HTERT RPE-1 (cell line): ENCODE measurements around the gene ACOXL.

Experiments
- in situ Hi-C: fragments of 300-500 bp; cut with MboI; formaldehyde crosslinking; loops from 4 replicates; pipeline ENCODE4 v1.14.3; 2020; ENCODE audit warnings: low sequenced_read_pairs

The ACOXL gene

DNA sequence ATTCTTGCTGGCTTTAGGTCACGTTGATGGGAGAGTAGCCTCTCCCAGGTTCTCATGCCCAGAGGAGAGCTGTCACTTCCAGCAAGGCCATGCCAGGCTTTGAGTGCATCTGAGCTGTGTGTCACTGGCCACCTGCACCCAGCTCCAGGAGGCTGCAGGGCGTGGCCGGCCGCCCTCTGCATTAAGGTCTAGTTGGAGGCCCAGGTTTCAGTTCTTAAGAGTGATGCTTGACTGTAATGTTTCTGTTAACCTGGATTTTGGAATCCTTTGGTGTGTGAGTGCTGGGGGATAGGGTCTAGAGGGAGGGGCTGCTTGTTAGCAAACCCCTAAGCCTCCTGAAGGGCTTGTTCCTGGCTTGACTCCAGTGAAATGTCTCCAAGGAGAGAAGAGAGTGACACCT, 140.1 kb downstream of the ACOXL start:
- in situ Hi-C loops: no loop called here

DNA sequence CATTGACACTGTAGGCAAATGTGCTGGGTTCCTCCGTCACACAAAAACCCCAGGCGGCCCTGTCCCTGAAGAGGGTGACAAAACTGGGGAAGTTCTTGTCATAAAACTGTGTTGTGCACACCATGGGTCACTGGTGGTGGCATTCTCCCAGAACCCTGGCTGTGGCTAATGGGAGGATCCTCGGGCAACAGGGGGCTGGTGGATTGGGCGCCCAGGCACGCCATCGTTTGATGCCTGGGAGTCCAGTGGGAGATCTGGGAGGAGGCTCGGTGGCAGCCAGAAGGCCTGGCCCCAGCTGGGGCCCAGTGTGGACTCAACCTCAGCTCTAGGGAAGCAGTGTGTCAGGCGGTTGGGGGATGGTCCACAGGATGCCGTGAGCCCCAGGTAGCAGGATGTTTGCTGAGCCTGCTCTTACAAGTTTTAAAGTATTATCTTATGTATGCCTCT, 140.7 kb downstream of the ACOXL start:
- in situ Hi-C loops: no loop called here

DNA sequence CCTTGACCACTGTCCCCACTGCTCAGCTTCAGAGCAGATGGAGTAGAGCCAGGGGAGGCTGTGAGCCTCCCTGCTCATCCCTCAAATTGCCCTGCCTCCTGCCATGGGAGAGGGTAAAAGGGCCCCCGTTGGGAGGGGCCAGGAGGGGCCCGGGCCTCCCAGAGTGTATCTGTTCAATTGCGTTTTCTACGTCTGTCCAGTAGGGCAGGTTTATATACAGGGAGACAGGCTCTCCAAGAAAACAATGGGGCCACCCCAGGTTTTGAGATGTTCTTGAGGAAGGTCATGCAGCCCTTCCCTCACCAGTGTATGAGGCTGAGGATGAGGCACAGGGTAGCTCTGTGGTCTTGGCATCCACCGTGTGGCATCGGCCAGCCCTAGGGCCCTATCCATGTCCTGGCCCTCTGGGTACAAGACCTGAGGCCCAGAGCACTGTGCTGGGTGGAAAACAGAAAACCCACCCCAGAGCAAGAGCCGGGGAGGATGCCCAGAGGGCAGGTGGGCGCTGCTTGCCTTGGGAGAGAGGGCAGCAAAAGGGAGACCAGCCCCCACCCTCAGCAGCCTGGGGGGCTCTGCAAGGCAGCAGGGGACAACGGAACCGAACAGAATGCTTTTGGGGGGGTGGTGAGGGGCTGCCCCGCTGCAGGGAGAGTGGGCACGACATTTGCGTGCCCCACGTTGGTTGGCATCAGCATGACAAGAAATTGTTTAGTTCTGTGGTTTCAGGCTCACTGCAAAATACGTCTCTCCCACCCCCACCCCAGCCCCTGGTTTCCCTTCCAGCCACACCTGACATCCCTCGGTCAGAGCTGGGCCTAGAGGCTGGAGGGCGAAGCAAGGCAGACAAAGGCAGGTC, 141.5 kb downstream of the ACOXL start:
- in situ Hi-C loops: no loop called here

DNA sequence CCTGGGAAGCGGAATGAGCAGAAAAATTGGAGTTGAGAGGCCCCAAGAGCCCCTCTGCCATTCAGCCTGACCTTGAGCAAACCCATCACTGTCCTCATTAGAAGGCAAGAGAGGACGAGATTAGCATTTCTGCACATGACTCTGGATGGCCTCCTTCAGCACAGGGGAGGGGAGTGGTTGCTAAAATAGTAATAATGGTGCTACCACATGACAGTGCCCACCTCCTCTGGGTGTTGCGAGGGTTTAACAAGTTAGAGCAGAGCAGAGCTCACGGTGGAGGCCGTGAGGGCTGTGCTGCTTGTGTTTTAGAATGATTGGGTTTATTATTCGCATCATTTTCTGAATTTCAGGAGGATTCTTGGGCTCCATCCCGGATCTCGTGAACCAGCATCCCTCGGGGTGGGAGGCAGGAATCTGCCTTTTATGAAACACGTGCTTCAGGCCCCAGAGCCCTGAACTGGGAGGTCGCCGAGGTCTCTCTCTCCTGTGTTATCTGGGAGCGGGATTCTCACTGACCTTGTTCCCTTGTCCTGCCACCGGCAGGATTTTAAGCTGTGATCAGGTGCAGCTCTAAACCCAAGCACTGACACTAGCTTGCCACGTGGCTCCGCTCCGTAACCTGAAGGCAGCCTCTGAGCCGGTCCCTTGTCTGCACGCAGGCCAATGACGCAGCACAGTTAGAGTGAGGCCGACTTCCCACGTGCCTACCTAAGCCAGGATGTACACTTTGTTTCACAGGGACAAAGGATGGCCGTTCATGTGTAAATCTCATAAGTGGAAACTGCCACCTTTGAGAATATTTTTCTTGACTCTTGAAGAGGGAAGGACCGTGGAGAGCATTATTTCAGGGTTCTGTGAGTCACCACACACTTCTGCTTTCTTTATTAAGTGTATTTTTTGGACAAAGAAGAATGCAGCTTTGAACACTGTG, 142.3 kb downstream of the ACOXL start:
- in situ Hi-C loops: no loop called here

DNA sequence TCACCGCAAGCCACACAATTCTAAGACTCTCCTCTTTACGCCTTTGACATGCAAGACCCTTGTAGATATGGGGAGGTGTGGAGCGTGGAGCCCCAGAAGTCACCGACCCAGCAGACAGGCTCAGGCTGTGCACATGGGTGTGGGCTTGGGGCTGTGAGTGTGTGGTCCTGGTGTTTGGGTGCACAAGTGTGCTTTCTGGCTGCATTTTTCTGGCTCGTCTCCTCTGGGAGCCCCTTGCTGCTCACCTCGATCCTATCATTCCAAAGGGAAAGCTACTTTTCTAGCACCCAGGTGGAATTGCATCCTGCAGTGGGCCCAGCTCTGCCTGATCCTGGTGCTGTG, 143.0 kb downstream of the ACOXL start:
- in situ Hi-C loops: no loop called here

DNA sequence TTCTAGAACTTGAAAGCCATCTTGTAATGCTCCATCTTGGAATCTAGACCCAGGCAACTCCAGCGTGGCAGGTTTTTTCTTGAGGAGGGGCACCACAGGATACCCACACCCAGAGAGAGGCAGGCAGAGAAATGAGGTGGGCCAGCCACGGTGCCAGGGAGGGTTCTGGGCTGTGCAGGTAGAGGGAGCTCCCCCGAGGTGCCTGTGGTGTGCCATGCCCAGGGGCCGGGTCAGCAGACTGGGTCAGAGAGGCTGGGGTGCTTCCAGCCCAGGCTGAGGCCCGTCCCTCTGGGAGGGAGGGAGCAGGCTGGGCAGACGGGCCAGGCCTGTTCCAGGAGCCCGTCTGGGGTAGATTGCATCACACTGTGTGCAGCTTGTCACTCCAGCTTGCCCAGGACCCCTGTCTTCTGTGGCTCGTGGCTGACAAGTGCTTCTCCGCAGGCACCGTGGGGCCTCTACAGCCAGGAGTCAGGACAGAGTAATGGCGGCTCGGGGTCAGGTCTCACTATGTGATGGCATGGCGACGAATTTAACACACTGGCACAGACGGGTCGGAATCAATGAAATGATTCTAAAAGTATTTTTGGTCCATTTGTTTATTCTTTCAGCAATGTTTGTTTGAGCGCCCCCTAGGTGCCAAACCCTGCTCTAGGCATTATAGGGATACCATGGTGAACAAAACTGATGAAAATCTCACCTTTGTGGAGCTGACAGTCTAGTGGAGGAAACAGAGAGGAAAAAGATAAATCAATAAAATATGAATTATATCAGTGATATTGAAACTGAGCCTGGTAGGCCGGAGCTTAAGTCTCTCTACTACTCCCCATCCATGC, 144.0 kb downstream of the ACOXL start:
- in situ Hi-C loops: no loop called here

DNA sequence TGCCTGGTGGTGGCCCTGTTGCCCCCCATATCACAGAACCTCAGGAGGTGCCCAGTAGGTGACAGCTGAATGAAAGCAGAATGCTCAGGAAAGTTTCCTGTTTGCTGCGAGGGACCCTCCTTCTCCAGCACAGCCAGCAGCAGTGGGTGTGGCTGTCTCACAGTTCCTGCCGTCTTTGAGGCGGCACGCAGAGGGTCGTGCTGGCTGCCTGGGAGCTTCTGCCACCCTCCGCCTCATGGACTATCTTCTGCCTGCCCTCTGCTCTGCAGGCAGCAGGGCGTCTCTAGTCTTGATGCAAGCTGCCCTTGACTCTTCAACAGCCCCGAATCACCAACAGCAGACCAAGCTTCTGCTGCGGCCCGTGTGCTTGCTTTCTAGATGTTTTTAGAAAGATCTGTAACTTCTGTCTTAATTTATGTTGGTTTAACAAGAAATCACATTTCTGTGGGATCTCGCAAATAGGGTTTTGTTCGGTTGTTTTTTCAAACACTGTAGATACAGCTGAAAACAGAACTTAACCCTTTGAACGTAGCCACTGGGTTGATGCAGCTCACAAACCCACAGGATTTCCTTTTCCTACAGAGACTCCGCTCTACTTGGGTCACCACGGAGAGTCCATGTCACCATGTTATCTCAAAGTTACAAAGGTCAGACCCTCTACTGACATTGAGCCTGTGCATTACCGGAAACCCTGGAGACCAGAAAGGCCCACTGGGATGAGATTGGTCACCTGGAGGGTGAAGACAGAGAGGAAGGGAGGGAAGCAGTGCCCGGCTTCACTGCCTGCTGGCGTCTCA, 144.9 kb downstream of the ACOXL start:
- in situ Hi-C loops: no loop called here

DNA sequence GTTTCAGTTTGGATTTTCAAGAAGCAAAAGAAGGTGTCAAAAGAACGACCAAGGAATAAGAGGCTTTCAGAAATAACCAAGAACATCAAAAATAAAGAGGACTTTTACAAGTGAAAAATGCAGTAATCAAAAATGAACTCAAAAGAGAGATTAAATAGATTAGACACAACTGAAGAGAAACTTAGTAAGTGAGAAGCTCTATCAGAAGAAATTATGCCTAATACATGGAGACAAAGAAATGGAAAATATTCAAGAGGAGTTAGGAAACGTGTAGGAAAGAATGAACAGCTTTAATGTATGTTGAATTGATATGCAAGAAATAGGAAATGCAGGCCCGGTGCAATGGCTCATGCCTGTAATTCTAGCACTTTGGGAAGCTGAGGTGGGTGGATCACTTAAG, 145.8 kb downstream of the ACOXL start:
- in situ Hi-C loops: no loop called here

DNA sequence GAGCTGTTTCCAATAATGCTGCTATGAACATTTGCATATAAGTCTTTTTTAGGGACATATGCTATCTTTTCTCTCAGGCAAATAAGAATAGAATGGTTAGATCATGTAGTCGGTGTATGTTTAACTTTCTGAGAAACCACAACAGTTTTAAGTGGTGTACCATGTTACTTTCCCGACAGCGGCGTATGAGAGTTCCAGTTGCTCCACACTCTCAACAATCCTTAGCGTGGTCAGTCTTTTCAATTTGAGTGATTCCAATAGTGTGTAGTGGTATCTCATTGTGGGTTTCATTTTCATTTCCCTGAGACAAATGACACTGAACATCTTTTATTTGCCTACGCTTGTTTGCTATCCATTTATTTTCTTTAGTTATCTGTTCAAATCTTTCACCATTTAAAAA, 149.5 kb downstream of the ACOXL start:
- in situ Hi-C loops: no loop called here

DNA sequence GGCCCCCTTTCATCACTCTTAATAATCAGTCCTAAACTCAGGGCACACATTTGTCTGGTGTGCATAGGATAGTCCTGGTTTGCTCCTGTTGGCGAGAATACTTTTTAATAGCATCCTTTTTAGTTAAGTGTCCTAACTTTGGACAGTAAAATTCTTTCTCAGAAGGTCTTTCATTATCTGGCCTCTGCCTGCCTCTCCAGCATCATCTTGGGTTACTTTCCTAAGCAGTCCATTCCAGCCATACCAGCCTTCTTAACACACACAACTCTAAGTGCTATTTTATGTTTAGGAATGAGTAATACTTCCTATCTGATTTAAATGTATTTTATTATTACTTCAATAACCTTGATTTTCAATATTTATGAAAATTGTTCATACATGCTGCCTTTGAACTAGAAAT, 151.0 kb downstream of the ACOXL start:
- in situ Hi-C loops: no loop called here

DNA sequence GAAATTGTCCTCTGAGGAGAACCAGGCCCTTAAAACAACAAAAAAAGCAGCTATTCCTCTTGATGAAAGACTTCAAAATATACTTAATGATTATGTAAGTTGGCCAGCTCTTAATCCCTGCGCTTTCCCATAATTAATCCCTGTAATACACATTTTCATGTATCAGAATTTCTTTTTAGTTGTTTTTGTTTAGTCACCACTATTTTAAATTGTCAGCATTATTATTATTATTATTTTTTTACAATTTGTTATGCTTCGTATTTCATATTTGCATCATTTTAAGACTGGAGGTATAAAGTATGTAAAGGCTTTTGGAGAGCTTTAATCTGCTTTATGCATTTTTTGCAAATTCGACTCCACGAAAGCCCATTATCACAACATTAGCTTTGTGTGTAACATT, 152.9 kb downstream of the ACOXL start:
- in situ Hi-C loops: no loop called here

DNA sequence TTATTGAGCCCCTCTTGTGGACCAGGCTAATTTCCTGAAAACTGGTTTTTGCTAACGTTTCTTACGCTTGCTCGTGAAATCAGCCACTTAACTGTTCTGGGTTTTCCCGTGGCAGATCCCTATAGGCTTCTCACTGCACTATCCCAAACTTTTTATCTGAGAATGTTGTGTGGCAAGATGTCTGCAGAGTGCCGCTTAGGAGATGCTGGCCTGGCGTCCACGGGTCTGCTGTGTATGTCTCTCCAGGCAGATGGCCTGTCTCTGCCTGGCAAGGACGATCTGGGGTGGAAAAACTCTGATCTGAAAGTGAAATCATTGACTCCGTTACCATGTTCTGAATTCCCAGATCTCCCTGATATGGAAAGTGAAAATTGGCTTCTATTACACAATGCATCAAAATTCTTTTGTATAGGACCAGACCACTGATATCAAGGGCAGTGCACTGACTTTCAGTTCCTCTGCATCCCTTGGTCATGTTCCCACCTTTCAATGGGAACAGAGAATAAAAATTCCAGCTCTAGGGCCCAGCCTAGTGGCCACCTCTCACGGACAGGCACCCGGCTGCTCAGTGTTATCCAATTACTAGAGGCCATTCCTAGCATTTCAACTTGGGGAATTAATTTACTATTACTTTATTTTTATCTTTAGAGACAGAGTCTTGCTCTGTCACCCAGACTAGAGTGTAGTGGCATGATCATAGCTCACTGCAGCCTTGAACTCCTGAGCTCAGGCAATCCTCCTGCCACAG, 154.6 kb downstream of the ACOXL start:
- in situ Hi-C loops: no loop called here

DNA sequence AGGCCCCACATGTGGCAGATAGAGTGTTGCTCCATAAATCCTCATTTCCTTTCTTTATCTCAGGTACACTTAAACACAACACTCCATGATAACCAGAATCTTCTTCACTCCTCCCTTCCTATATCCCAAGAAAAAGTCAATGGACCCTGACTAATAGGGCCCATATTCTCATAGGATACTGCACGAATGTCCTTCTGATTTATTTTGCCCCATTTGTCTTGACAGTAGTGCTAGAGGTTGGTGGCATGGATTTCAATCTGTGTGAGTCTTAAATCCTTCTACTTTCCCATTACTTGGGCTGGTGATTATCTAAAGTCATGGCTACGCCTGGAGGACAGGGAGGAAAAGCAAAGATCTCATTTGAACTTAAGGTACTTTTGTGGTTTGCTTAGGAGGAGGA, 156.0 kb downstream of the ACOXL start:
- in situ Hi-C loops: no loop called here

DNA sequence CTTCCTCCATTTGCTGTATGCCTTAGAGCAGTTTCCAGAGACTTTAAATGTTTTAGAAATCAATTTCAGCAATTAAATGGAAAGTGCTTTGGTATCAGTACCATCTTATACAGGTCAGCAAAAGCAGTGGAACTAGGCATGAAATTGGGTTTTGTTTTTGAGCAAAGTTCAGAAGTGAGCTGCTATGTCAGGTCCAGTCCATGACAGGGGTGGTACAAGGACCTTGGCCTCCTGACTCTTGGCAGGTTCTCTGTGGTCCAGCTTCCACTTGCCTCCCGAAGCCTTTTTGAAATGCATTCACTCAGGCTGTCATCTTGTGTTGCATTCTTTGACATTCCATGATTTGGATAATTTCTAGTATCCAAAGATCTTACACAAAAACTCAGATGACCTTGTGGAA, 159.3 kb downstream of the ACOXL start:
- in situ Hi-C loops: no loop called here

DNA sequence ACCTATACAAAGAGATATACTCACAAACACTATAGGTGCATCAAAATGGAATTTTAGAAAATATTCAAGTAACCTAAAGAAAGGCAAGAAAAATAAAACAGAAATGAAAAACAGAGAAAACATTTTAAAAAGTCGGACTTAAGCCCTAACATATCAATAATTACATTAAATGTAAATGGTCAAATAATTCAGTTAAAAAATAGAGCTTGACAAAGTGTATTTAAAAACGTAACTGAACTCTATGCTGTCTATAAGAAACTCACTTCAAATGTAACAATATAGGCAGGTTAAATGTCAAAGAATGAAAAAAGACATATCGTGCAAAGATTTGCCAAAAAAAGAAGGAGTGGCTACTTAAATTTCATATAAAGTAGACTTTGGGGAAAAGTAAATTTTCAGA, 163.9 kb downstream of the ACOXL start:
- in situ Hi-C loops: no loop called here

DNA sequence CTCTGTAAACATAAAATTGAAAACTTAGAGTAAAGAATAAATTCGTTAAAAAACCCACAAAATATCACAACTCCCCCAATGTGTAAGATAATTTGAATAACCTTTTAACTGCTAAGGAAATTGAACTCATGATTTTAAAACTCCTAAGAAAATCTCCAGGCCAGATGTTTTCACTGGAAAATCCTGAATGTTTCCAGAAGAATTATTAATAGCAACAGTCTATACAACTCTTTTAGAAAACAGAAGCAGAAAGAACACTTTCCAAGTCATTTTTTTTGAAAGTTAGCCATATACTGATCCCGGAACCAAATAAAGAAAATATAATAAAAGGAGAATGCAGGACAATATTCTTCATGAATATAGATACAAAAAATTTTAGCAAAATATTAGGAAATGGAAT, 165.6 kb downstream of the ACOXL start:
- in situ Hi-C loops: no loop called here

DNA sequence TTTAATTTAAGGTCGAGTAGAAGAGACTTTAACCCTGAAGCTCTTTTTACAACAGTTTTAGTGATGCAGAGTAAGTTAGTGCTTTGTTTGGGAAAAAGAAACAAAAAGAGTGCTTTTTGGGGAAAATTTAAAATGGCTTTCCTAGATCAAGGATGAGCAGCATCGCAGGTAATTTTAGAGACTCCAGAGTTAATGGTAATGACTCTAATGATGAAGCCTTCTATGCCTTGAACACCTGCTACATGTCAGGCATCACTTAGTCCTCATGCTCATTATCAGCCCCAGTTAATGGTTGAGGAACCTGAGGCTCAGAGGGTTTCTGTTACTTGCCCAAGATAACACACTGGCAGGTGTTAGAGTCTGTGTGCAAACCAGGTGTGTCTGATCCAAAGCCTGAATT, 167.8 kb downstream of the ACOXL start:
- in situ Hi-C loops: no loop called here

DNA sequence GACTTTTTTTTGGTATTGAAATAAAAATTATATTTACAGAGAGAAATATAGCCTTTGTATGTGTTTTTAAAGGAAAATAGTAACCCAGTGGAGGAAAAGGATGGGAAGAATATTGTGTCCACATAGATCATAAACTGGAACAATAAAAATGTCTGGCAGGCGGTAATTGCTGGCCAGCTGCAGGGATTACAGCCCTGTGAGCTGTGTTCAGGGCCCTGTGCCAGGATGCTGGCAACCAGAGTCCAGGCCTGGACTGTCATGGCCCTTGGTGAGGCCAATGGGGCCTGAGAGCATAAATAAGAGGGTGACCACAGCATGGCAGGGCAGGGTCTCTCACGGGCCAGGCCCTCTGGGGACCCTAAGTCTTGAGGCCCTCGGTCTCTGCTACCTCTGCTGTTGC, 171.2 kb downstream of the ACOXL start:
- in situ Hi-C loops: no loop called here

DNA sequence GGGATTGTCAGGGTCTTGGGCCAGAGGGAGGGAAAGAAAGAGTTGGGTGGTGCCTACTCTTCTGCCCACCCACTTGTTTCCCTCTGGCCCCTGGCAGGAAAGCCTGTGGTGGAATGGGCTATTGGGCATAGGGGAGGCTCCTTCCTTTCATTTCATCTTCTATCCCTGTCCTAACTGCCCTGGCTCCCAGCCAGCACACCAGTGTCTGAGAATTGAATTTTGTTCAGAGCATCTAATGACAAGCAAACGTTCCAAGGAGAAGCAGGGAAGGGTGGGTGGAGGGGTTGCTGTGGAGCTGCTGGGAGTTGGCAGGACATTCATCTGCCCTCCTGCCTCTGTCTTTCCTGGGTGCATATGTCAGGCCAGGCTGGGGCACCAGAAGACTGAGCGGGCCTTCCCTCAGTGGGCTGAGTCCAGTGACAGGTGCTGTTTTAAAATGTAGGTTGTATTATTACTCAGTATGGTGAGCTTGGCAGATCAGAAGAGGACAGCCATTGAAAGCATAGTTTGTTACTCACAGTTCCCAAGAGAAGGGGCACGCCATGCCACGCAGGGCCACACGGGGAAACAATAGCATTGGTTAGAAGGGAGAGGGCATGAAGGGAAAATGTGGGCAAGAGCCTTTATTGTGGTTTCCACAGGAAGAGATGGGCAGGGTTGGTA, 171.9 kb downstream of the ACOXL start:
- in situ Hi-C loops: no loop called here
